Raji (cell line): ENCODE measurements around the gene RASGRP3.
A peak's percentile ranks its signal among the peaks of the same experiment; 100 is the strongest.

Experiments used
- POLR2A ChIP-seq: IDR thresholded peaks from 2 replicates; pipeline ENCODE4 v1.6.1; 2011; ENCODE audit warnings: low read depth, low read length, control low read depth; ENCODE audit not compliant: insufficient read depth

Gene RASGRP3

DNA sequence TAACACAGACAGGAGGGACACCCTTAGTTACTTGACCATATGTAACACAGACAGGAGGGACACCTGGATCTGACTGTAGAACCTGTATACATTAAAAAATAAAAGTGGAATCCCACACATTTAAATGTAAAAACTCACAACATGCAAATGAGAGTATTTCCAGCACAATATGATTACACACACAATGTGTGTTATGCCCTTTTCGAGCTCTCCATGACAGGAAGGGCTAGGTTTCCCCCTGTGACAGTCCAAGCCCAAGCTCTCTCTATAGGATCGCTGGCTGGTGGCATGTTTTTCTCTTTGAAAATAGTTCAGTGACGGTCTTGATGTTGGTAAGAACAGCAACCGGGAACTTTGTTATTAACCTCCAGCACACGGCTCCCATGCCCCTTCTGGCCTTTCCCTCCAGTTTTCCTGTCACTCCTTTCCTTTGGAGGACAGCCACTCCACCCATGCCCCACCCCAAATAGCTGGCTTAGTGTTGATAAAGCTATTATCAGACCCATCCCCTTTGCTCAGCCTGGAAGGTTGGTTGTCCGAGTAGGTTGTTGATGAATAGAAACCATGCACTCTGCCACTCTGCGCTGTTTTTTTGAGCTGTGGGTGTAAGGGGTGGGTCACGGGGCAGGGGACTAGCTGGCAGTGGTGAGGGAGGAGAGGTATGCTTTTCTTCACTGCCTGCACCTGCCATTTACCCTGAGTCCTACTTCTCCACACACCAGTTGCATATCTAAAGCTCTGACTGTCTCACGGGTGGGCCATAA, 2.7 kb downstream of the RASGRP3 start:
- TF ChIP-seq POLR2A = peak; percentile 38

DNA sequence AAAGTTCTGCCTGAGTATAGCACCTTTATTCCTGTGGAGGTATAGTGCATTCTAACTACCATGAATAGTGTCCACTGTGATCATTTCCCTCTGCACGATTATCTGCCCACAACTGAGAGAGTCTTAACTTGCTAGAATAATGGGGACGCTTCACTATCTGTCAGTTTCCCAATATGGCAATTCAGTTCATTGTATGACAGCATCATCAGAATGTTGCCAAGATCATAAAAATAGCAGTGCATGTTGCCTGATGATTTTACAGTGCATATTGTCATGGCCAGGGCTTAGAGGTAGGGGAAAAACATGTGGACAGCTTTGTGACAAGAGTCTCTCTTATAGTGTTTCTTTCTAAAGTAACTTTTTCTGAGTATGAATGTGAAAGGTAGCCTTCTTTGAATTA, 6.1 kb downstream of the RASGRP3 start:
- TF ChIP-seq POLR2A = no peak

DNA sequence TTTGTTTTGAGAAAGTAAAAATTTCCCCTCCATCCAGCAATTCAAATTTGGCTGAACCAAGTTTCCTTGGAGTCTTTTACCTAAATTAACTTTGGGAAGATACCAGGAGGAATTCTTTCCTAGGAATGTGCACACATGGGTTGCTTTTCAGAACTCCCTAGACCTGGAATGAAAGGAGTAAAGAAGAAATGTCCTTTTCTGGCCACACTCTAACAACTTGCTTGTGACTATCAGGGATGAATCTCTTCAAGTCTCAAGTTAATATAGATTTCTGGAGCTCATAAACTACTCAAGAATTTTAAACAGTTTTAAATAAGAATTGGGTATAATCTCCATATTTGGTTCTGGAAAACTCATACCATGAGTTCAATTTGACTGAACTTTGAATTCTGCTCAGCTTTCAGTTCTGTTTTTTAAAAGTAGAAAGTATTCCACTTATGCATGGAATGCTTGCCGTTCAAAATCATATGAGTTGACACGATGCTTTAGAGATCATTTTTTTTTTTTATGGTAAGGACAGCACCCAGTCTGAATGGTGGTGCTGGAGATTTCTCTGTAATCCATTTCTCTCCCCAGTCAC, 7.7 kb downstream of the RASGRP3 start:
- no peak for TF ChIP-seq POLR2A

DNA sequence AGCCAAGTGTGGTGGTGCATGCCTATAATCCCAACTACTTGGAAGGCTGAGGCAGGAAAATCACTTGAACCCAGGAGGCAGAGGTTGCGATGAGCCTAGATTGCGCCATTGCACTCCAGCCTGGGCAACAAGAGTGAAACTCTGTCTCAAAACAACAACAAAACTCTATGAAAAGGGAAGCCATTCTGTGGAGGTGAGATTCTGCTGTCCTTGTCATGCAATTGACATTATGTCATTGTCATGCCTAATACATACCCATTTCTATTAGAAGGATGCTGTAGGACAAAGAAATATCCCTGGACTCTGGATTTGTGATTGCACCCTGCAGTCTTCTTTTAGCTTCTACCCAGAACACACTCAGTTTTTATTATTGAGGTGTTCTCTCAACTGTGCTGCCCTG, 8.6 kb downstream of the RASGRP3 start:
- TF ChIP-seq POLR2A = no peak

DNA sequence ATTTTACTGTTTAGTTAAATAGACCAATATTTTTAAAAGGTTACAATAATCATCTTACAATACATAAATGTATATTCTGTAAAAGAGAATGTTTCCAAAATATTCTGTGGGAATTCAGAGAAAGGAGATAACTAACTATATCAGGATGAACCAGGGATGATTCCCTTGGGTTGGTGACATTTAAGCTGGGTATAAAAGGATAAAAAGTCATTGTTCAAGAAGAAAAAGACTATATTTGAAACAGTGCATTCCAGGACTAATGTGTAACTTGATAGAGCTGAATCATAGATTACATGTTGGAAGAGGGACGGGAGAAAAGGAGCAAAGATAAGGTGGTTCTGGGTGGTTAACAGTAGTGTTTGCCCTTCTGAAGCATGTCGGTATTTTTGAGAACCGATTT, 10.1 kb downstream of the RASGRP3 start:
- TF ChIP-seq POLR2A = no peak

DNA sequence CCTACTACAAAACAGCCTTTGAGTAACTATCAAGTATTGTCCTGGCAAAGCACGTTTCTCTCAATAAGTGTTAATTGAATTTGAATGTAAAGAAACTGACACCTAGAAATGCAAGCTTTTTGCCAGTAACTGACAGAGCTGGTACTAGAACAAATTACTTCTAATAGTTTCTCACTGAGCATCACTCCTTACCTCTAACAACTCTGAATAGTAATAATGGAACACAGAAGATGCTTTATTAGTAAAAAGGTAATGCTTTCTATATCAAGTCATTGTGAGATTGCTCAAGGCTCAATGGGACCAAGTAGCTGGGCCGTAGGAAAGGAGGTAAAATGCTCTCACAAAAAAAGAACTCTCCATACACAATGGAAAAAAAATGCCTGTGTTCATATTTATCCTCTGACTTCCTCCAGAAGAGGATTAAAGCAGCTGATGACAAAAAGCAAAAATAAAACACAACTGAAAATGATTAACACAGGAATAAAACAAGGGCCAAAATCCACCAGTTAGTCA, 11.8 kb downstream of the RASGRP3 start:
- no peak for TF ChIP-seq POLR2A

DNA sequence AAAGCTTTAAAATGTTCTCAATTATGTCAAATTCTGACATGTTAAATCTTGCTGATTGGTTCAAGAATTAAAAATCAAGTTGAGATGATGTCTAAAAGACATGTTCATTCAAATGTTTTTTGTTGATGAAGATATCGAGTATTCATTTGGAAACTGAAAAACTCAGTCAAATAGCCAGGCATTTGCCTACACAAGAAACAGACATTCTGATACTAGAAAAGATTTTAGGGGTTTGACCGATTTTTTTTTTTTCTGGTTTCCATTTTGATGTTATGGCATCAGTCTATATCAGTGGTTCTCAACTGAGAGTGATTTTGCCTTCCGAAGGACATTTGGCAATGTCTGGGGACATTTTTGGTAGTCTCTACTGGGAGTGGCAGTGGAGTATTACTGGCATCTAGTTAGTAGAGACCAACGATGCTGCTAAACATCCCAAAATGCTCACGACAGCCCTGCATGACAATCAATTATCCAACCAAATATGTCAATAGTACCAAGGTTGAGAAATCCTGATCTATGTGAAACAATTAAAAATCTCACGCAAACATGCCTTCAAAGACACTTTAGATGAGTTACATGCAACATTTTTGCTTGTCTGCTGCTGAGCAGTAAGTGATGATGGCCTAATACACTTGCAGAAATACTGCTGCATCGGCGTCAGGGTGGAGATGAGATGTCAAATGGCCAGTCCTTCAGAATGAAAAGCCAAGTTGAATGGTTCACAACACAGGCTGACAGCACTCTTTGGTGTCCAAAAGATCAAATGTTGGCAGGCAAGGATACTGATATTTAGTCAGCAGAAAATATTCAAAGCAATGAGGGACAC, 12.5 kb downstream of the RASGRP3 start:
- TF ChIP-seq POLR2A = no peak

DNA sequence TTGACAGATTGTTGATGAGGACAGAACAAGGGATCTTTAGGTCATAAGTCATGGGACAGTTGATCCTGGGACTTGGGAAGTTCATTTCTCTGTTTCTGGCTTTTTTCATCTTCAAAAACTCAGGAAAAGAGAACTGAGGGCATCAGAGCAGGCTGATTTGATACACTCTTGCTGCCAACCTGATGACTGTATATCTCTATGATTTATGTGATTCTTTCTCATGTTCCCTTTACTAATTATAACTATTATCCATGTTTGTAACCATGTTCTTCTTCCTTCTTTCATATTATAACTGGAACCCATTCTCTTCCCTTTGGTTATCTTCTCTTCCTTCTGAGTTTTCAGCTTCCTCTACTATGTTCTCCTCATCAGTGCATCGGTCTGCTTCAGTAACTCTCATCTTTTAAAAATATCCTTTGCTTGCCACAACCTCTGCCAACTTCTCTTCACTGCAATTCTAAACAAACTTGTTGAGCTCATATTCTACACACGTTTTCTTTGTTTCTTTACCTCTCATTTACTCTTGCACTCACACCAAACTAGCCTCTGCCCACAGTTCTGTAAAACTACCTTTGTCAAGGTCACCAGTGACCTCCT, 13.5 kb downstream of the RASGRP3 start:
- TF ChIP-seq POLR2A = peak; percentile 21; the same call in 1 of the 2 replicates

DNA sequence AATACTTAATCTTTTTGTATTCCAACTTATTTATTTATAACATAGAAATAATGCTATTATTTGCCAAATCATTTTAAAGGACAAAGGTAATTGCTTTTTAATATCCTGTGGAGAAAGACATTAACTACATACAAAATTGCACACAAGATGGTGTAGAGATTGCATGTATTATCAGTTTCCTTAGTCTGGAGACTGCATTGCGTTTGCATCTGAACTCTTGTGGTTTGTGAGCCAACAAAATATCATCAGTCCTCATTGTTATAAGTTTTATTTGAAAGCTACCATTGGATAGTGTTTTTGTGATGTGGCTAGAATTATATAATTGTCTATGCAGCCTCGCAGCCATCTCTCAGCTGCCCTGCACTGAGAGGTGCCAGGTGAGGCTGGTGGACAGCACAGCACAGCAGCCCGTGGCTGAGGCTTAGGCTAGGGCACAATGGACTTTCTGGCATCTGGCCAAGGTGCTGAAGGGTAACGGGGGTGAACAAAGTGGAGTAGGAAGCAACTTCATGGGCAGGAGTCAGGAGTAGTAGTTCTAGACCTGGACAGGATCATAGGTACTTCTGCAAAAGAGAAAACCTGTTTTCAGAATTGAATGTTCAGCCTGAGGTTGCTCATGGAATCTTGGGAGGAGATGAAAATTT, 15.1 kb downstream of the RASGRP3 start:
- peak; percentile 49; the same call in 1 of the 2 replicates for TF ChIP-seq POLR2A

DNA sequence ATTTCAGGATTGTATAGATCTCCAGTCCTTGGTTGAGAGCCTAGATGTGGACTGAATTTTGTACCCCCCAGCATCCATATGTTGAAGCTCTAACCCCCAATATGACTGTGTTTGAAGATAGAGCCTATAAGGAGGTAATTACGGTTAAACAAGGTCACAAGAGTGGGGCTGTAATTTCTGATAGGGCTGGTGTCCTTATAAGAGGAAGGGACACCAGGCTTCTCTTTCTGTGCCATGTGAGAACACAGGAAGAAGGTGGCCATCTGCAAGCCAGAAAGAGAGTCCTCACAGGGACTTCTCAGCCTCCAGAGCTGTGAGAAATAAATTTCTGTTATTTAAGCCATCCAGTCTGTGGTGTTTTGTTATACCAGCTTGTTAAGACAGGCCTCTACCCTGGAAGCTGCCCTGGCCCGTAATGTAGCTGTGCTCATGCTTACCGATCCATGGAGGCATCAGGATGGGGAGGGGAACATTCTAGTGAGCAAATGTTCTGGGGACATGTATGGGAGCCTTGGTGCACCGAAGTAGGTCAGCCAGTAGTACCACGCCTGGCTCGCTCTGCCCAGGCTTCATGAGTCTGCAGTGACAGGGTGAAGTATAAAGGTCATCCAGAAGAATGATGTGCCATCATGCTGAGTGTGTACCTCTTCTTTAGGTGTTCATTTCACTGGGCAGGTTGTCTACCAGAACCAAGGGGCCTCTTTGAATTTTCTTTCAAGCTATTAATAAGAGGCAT, 16.1 kb downstream of the RASGRP3 start:
- TF ChIP-seq POLR2A = peak; percentile 39; the same call in 1 of the 2 replicates

DNA sequence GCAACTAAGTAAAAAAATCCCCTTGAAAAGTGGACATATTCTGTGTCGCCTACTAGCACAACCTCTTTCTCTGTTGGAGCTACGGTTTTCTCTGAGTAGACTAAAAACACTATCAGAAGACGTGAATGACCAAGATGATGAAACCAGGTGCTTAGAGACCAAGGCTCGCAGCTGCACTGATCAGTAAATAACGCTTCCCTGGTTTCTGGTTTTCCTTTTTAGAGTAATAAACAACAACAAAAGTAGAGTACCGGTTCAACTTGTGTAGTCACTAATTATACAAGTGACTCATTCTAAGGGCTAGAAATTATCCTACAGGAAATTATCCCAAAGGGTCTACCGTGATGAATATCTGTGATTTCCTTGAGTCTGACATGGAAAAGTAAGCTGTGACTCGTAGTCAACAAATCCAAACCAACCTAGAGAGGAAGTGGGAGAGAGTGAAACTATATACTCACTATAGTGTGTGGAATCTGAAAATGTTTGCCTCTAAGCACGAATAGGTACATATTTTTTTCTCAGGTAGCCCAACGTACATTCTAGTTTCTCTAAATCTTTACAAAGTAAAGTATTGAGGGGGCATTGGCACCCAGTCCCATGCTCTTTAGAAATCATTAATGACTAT, 17.8 kb downstream of the RASGRP3 start:
- peak; percentile 36; the same call in 1 of the 2 replicates for TF ChIP-seq POLR2A

DNA sequence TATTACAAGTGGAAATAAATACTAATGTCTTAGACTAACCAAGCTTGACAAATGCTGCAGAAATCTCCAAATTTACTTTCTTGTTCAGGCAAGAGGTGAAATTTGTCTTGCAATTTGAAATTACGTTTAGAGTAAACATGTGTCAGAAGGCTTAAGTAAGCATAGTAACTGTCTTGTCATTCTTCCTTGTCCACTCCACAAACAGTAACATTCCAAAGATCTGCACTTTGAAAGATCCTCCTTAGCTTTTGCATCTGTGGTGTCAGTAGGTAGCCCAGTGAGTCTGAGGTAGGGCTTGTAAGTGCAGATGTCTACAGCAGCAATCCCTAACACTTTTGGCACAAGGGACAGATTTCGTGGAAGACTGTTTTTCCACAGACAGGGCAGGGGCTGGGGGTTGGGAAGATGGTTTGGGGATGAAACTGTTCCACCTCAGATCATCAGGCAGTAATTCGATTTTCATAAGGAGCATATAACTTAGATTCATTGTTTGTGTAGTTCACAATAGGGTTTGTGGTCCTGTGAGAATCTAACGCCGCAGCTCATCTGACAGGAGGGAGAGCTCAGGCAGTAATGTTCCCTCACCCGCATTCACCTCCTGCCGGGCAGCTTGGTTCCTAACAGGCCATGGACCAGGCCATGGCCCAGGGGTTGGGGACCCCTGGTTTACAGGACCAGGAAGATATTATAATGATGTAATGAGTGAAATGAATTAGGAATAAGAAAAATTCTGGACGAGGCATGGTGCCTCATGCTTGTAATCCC, 18.6 kb downstream of the RASGRP3 start:
- TF ChIP-seq POLR2A = no peak

DNA sequence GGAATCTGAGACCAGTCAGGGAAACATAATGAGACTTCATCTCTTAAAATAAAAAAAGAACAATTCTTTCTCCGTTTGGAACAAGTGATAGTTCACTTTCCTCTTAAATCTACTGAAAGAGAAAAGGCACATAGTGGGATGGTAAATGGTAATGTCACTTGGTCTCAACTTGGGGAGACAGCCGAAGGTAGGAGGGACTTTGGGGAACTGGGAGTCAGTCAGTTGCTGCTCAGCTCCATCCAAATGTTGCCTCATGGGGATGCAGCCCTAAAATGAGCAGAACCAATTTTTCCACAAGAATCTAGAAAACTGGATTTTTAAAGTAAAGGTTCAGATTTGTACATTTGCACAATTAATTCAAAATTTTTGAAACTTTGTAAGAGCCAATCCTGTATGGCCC, 19.2 kb downstream of the RASGRP3 start:
- no peak for TF ChIP-seq POLR2A
